HG03460 (cell line): Measurements from ENCODE around the gene ZNF318.

ENCODE experiments used
- ATAC-seq: cut with Tn5 transposase; IDR thresholded peaks from one replicate; pipeline ENCODE4 v1.9.1; 2021; ENCODE audit not compliant: unreplicated experiment

Gene ZNF318

DNA sequence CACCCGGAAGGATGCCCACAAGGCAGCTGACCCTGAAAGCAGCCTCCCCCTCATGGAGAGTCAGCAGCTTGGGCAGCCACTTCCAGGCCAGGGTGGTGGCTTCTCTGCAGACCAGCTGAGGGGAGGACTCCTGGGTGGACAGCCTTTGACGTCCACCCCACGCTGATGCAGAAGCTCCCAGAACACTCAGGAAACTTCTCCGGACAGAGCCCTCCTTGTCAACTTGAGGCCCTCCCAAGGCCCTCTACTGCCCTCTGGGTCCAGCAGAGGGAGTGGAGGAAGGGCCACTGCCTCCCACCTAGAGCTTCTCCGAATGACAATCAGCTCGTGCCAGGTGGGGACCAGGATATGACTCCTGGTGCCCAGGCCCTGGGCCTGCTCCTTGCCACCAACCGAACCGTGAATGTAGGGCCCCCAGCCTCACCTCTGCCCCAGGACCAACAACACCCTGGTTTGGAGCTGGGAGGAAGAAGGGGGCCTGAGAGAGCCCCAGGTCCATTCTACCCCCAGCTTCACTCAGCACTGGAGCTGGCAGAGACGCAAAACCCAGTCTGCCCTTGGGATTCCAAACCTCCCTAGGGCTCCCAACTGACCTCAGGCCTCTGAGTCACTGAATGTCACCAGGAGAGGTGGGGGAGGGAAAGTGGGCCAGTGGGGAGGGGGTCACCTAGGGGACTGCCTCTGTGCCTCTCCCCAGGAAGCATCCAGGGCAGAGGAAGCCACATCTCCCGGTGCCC, 82.3 kb downstream of the ZNF318 start:
- ATAC-seq: no peak

DNA sequence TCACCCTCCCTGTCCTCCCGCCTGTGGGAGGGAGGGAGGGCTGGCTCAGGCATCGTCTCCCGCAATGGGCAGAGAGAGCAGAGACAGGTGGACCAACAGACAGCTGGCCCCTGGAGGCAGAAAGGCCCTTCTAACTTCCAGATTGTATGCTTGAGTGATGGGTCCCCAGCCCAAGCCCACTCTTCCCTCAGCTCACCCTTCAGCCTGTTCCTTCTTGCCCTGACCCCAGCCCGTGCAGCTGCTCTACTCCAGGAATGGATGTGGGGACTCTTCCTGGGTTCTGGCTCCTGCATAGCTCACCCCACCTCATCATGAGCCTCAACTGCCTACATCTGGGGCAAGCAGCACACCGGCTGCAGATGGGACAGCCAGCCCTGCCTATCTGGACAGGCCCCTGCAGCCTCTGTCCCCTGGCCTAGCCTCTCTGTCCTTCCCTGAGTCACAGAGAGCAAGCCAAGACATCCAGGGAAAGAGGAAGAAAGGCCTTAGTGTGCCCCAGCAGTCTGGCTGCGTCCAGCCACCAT, 82.9 kb downstream of the ZNF318 start:
- ATAC-seq: no peak
